Measurements from ENCODE around the gene IQGAP1. TPM values are rescaled to one million over a fixed set of nuclear protein-coding genes. Genes with fewer than 3 reads are reported as not detected.

The IQGAP1 gene
- total RNA-seq, 1 experiment from 2014 or later = 72.4 TPM

DNA sequence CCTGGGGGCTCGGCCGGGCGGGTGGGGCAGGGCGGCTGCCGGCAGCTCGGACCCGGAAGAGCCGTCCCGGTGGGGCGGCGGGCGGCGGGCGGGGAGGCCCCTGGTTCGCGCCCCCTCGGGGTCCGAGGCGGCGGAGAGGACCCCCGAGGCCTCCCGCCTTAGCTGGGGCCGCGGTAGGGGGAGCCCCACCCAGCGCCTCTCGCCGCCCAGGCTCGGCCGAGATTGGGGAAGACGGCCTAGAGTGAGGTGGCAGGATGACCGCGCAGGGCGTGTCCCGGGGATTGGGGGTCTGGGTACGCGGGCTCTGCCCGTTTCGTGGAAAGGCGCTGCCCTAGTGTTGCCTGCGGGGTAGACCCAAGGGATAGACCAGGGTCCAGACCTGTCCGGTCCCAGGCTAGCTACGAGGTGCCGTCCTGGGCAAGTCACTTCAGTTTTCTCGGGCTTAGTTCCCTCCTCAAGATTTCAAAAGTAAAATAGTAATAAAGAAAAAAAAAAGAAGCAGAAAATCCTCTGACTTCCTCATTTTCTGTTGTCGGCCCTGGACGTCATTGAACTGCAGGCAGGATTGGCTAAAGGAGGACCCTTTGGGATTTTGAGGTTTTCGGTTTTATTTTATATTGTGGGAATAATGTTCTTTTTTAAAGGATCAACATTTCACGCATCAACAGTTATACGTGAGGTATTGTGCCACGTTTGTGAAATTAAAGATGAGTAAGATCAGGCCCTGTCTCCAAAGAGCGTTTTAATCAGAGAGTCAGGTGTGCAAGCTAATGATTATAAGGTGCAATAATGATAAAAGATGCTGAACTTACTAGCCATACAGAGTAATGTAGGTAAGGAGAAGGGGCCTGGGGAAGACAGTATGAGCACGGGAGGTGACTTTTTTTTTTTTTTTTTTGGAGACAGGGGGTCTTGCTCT is 679 bp downstream of the IQGAP1 start:
- TF ChIP-seq CTCF (conservative IDR thresholded peaks at IDR 0.05) = 0 out of 3 replicates have a peak, but pooled peaks have one; percentile 14
- Histone ChIP-seq H3K4me2 (ENCODE audit: insufficient read depth, insufficient read length, low read length) (peak overlapping the region; percentile 99), H3K79me2 (ENCODE audit: insufficient read depth, low read length) (peaks cover 6% of the 10 kb centered on the region; the same call in 1 of the 2 replicates), H2BK20ac (ENCODE audit: low read depth, low read length, poor library complexity, severe bottlenecking) (no peak overlapping the region), H2AFZ (ENCODE audit: low read length) (peak overlapping the region; percentile 27), H3K23me2 (ENCODE audit: insufficient read length, low read depth, low read length, poor library complexity, severe bottlenecking) (peaks cover 11% of the 10 kb centered on the region), H3K4me1 (ENCODE audit: insufficient read depth, low read length) (peaks cover 5% of the 10 kb centered on the region; the same call in 1 of the 2 replicates), H4K5ac (ENCODE audit: insufficient read length, low read depth, low read length) (no peak overlapping the region), H2AK5ac (ENCODE audit: insufficient read length, low read length) (no peak overlapping the region), H2BK15ac (ENCODE audit: low read depth, low read length) (no peak overlapping the region), H4K20me1 (ENCODE audit: control insufficient read depth, insufficient read depth, insufficient read length) (no peaks in the 10 kb centered on the region), H2BK120ac (ENCODE audit: low read depth, low read length, poor library complexity, severe bottlenecking) (no peak overlapping the region), H3T11ph (ENCODE audit: low read length) (no peak overlapping the region), H3K9me3 (ENCODE audit: control insufficient read depth, low read depth, low read length) (no peaks in the 10 kb centered on the region), H2BK12ac (ENCODE audit: insufficient read length, low read depth, low read length) (no peak overlapping the region), H3K27me3 (ENCODE audit: insufficient read depth, low read length) (no peaks in the 10 kb centered on the region), H3K18ac (ENCODE audit: insufficient read length, low read depth, low read length) (peak overlapping the region; percentile 86), H2BK5ac (ENCODE audit: insufficient read length, low read length) (no peak overlapping the region), H3K14ac (ENCODE audit: insufficient read depth, low read length) (peak overlapping the region; percentile 77), H3K23ac (ENCODE audit: insufficient read length, low read depth, low read length) (no peak overlapping the region), H3K4ac (ENCODE audit: low read depth, low read length) (no peak overlapping the region), H3K9ac (ENCODE audit: extremely low read depth, insufficient read length, low read length) (peak overlapping the region; percentile 95), H4K91ac (ENCODE audit: insufficient read length, low read depth, low read length) (no peak overlapping the region), H3K79me1 (ENCODE audit: insufficient read depth, low read depth, low read length, poor library complexity, severe bottlenecking) (no peaks in the 10 kb centered on the region), H3K27ac (ENCODE audit: insufficient read length, low read depth, low read length) (no peak overlapping the region), H3K56ac (ENCODE audit: insufficient read length, low read depth, low read length) (no peak overlapping the region), H4K8ac (replicated peaks; ENCODE audit: insufficient read length, low read depth, low read length) (no peak overlapping the region)
- peak; percentile 50 for DNase-seq
- Mint-ChIP-seq H3K27me3 (ENCODE audit: low read depth) (no peaks in the 10 kb centered on the region), H3K4me3 (peak overlapping the region; percentile 83 to 87), H3K36me3 (ENCODE audit: insufficient read depth in 1 of 3, low read depth in 3 of 3) (peaks cover 4 to 20% (median 8%) of the 10 kb centered on the region in 3 experiments; a peak in 5 of 7 replicates), H3K27ac (peak overlapping the region; percentile 31 to 96 (median 93); a peak in 3 of 7 replicates), H3K4me1 (peaks cover 47 to 50% of the 10 kb centered on the region in 2 experiments), H3K9me3 (no peaks in the 10 kb centered on the region)
- no CpG with 5 or more reads among the region's 52 CpGs for WGBS (ENCODE audit: extremely low coverage, insufficient read length, low lambda C conversion rate)

Data from H9 (cell line).